Stimulated activated CD4-positive, alpha-beta T cell treated with anti-CD3 and anti-CD28 coated beads, Interleukin-1b, Interleukin-23, amount 100 ng/mL, for 4 hours (primary cell): ENCODE measurements around the gene SP100.

Experiments used
- DNase-seq, 2 donors: peaks; one replicate each; pipeline ENCODE4 v3.0.0-alpha.2; 2020; ENCODE audit warnings: low read depth in 2 of 2

SP100 gene

GRCh38 chr2:230552181-230552580 is 136.2 kb downstream of the SP100 start:
- no peak for DNase-seq

- DNase-seq = no peak
These were observed 141.1 kb downstream of the SP100 start for GRCh38 chr2:230557065-230557464.

- no peak for DNase-seq
These were observed 149.1 kb downstream of the SP100 start for GRCh38 chr2:230564805-230565779.

GRCh38 chr2:230569298-230569697 is 153.3 kb downstream of the SP100 start:
- no peak for DNase-seq

GRCh38 chr2:230570987-230571386 is 155.0 kb downstream of the SP100 start:
- no peak for DNase-seq

DNA sequence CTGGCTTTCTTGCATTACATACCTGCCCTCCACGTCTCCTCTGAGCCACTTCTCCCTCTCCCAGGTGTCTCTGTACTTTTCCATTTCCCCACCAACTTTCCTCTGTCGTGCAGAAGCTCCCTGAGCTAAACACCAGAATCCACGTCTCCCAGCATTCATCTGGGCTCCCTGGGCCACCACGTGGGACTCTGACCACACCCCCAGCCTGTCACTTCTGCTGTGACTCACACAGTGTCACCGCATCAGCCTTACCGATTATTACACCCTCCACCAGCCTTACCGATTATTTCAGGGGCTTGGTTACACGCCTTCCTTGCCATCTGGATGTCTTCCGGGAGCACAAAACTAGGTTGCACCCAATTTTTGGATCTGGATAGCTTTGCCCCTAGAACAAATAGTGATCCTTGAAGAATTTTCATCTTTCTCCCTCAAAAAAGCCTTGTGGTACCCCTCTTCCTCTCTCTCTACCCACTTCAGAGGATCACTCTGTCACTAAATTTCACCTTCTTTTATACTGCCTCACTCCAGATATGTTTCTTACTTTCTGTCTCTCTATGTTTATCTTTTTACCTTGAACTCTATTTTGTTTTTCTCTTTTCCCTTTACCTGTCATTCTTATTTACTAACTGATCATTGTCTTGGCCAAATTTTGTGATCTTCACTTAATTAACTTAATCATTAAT is 159.8 kb downstream of the SP100 start:
- DNase-seq = peak; percentile 11 to 20

GRCh38 chr2:230577114-230577513 is 161.1 kb downstream of the SP100 start:
- no peak for DNase-seq

- DNase-seq = no peak
These were observed 162.1 kb downstream of the SP100 start for GRCh38 chr2:230578106-230578505.

GRCh38 chr2:230582851-230583283 is 166.9 kb downstream of the SP100 start:
- DNase-seq = no peak

DNA sequence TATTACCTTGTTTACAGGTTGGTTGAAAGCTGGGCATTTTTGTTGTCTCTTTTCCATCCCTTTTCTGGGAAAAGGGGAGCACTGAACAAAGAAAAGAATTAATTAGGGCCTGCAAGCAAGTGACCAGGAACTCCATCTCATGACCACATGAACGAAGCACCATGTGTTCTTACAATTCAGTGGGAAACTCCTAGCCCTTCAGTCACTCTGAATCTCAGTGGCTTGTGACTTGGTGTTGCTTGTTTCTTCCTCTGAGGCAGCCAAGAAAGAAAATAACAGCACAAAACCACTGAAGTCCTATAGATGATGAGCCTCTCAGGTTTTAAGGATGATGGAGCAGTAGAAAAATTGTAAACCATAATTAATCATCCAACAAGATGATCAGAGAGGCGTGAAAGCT is 167.6 kb downstream of the SP100 start:
- DNase-seq = no peak

- no peak for DNase-seq
These were observed 170.5 kb downstream of the SP100 start for GRCh38 chr2:230586328-230586982.

GRCh38 chr2:230589025-230589424 is 173.0 kb downstream of the SP100 start:
- DNase-seq = no peak

GRCh38 chr2:230589497-230590015 is 173.6 kb downstream of the SP100 start:
- no peak for DNase-seq

- no peak for DNase-seq
These were observed 174.3 kb downstream of the SP100 start for GRCh38 chr2:230590333-230590732.

GRCh38 chr2:230591850-230592249 is 175.8 kb downstream of the SP100 start:
- no peak for DNase-seq

DNA sequence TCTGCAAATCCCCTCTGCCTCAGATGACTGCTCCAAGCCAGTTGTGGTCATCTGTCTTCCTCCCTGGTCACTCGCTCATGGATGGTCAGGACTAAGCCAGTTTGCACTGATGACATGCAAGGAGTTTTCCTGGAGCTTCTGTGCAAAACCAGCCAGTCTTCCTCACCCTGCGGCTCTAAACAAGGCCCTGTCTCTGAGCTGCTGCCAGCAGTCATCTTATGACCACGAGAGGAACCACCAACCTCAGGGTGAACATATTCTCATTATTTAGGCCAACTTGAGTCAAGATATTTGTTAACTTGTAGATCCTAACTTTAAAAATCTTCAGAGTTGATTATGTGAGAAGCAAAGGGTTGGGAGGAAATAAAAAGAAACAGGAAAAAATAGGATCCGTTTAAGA is 176.8 kb downstream of the SP100 start:
- no peak for DNase-seq
